GM23248 (cell line): ENCODE measurements around the gene SYNE3.

Experiments used
- EZH2 ChIP-seq: fragments of 200-600 bp; sonication (generic); IDR thresholded peaks from 2 replicates; pipeline ENCODE4 v1.6.1; 2018; ENCODE audit warnings: antibody characterized with exemption, mild to moderate bottlenecking; ENCODE audit not compliant: insufficient read depth, poor library complexity, severe bottlenecking
- EZH2phosphoT487 ChIP-seq: fragments of 200-600 bp; sonication (generic); IDR thresholded peaks from 2 replicates; pipeline ENCODE4 v1.6.1; 2018; ENCODE audit warnings: antibody characterized with exemption, moderate library complexity, mild to moderate bottlenecking, low read depth; ENCODE audit not compliant: insufficient read depth

DNA sequence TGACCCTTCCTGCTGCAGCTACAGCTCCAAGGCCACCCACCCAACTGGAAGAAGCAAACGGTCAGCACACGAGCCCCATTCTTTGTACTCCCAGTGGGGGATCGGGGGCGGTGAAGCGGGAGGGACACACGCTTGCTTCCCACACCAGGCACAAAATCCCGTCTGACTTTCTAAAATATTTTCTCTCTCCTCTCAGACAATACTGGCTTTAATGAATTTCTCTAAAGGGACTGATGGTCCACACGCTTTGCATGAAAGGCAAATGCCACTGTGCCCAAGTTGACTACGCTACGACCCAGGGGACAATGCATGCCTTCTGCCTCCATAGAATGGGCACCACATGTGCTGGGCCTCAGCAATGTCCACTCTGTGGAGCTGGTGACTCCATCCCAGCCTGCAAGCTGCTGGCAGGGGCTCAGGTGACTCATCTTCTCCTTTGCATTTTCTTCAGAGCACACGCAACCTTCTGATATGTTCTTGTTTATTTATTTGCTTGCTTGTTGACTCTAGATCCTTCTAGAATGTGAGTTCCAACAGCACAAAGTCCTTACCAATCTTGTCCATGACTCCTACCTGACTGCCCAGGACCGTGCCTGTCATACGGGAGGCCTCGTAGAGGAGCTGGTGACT is 15.6 kb downstream of the SYNE3 start:
- TF ChIP-seq EZH2 = no peak
- TF ChIP-seq EZH2phosphoT487 = no peak
